PC-3 (cell line): Measurements from ENCODE around the gene PELI2.

Source experiments
- CTCF ChIP-seq: fragments of 300-600 bp; sonication (generic); conservative IDR thresholded peaks from 2 replicates; pipeline ENCODE4 v1.5.1; 2017; ENCODE audit warnings: antibody characterized with exemption, low read depth, mild to moderate bottlenecking, low read length
- EZH2 ChIP-seq: fragments of 300-600 bp; sonication (generic); IDR thresholded peaks from one replicate; pipeline ENCODE4 v1.6.1; 2017; ENCODE audit warnings: antibody characterized with exemption, mild to moderate bottlenecking, low read length; ENCODE audit not compliant: unreplicated experiment

- TF ChIP-seq CTCF = no peak
- no peak for TF ChIP-seq EZH2
These were observed 41.9 kb downstream of the PELI2 start for GRCh38 chr14:56160088-56160487.
